Keratinocyte (primary cell): ENCODE results near the gene CCDC38. TPM values are rescaled to one million over a fixed set of nuclear protein-coding genes. Genes with fewer than 3 reads are reported as not detected.

Experiments used
- DNase-seq: peaks from one replicate; pipeline ENCODE4 v3.0.0-alpha.2; 2011; ENCODE audit warnings: low read depth, missing footprints, low spot score
- FAIRE-seq: peaks from 2 replicates; lab custom pipeline; 2011; peaks lifted over from hg19 to GRCh38; lab: Jason Lieb, UNC
- H2AFZ ChIP-seq: 2 replicates; pipeline ENCODE4 v1.6.0; 2012; ENCODE audit warnings: low read length, control low read depth, inconsistent platforms; ENCODE audit not compliant: control insufficient read depth
- H3K27ac ChIP-seq: 2 replicates; pipeline ENCODE4 v1.5.1; 2011; ENCODE audit warnings: low read length; ENCODE audit not compliant: control insufficient read depth, insufficient read depth
- H3K27me3 ChIP-seq: 3 replicates; pipeline ENCODE4 v1.6.0; 2011; ENCODE audit warnings: low read length; ENCODE audit not compliant: control insufficient read depth, insufficient read depth; ENCODE audit errors: extremely low read depth
- H3K36me3 ChIP-seq, 2 experiments: 2 replicates in 1 of 2; 3 replicates in 1 of 2; pipeline ENCODE4 v1.5.1; 2011; ENCODE audit warnings: low read length in 2 of 2, mild to moderate bottlenecking in 1 of 2; ENCODE audit not compliant: control insufficient read depth in 2 of 2, insufficient read depth in 2 of 2; ENCODE audit errors: extremely low read depth in 1 of 2
- H3K4me1 ChIP-seq: 3 replicates; pipeline ENCODE4 v1.5.1; 2011; ENCODE audit warnings: low read length; ENCODE audit not compliant: control insufficient read depth, insufficient read depth; ENCODE audit errors: extremely low read depth
- H3K4me2 ChIP-seq: 3 replicates; pipeline ENCODE4 v1.6.0; 2011; ENCODE audit warnings: low read depth, low read length; ENCODE audit not compliant: control insufficient read depth, insufficient read depth; ENCODE audit errors: extremely low read depth
- H3K4me3 ChIP-seq, 3 experiments: fragments of 200-600 bp in 1 of 3; sonication (generic) in 1 of 3; 2 replicates in 2 of 3; 3 replicates in 1 of 3; pipeline ENCODE4 v1.5.1; 2011 to 2016; ENCODE audit warnings: low read length in 3 of 3, mild to moderate bottlenecking in 3 of 3, control low read depth in 2 of 3, inconsistent platforms in 1 of 3, low read depth in 1 of 3, mixed read lengths in 1 of 3, mixed run types in 1 of 3, moderate library complexity in 1 of 3; ENCODE audit not compliant: control insufficient read depth in 2 of 3, insufficient read depth in 2 of 3; ENCODE audit errors: extremely low read depth in 1 of 3
- H3K79me2 ChIP-seq: 2 replicates; pipeline ENCODE4 v1.6.0; 2012; ENCODE audit warnings: low read length; ENCODE audit not compliant: control insufficient read depth, insufficient read depth
- H3K9ac ChIP-seq: 3 replicates; pipeline ENCODE4 v1.6.0; 2011; ENCODE audit warnings: low read length; ENCODE audit not compliant: control insufficient read depth, insufficient read depth; ENCODE audit errors: extremely low read depth
- H3K9me1 ChIP-seq: 3 replicates; pipeline ENCODE4 v1.6.0; 2011; ENCODE audit warnings: low read length; ENCODE audit not compliant: control insufficient read depth, insufficient read depth; ENCODE audit errors: extremely low read depth
- H3K9me3 ChIP-seq: 2 replicates; pipeline ENCODE4 v1.5.1; 2012; ENCODE audit warnings: low read depth, low read length; ENCODE audit not compliant: control insufficient read depth
- H4K20me1 ChIP-seq: 3 replicates; pipeline ENCODE4 v1.6.0; 2011; ENCODE audit warnings: low read length; ENCODE audit not compliant: control insufficient read depth, insufficient read depth; ENCODE audit errors: extremely low read depth
- EZH2 ChIP-seq: IDR thresholded peaks from one replicate; pipeline ENCODE4 v1.6.1; 2012; ENCODE audit warnings: inconsistent platforms, mild to moderate bottlenecking, low read length, moderate library complexity
- dilution Hi-C: fragments of 300-500 bp; cut with MboI; formaldehyde crosslinking; loops from one replicate; pipeline ENCODE4 v1.7.0; 2020; ENCODE audit warnings: low sequenced_read_pairs; ENCODE audit not compliant: extremely low pct_ligation_motif_present
- polyA plus RNA-seq, 5 experiments: library from polyadenylated mRNA; depleted of rRNA in 3 of 5; stranded (reverse) in 3 of 5; stranded (forward) in 1 of 5; unstranded in 1 of 5; fragments of >200 nt; gene quantifications; 1 replicate in 1 of 5; 2 replicates in 3 of 5; 3 replicates in 1 of 5; pipeline versions ENCODE4 v1.2.1 to v1.2.3, GENCODE V29; 2011 to 2012; ENCODE audit warnings: missing spikeins in 2 of 5, low read depth in 1 of 5, low replicate concordance in 1 of 5
- TF ChIP-seq, protein P1 (sequence below), 3 experiments: IDR thresholded peaks in 1 of 3; conservative IDR thresholded peaks in 1 of 3; optimal IDR thresholded peaks in 1 of 3; 2 replicates in 2 of 3; 3 replicates in 1 of 3; pipeline versions ENCODE3 to v1.5.1; 2011; ENCODE audit warnings: low read length in 3 of 3, mild to moderate bottlenecking in 3 of 3, moderate library complexity in 2 of 3, control low read depth in 1 of 3, inconsistent platforms in 1 of 3; ENCODE audit not compliant: insufficient read depth in 2 of 3; ENCODE audit errors: extremely low read depth in 1 of 3

The CCDC38 gene
- polyA plus RNA-seq, 1 donor (not counting 4 experiments of a cell fraction or from before 2014, with no cell fraction given): 0.04 TPM

GRCh38 chr12:95880895-95881294 lies 61.5 kb downstream of the CCDC38 start:
- Histone ChIP-seq H2AFZ (no peak overlapping the region), H3K79me2 (no peaks in the 10 kb centered on the region), H3K4me3 (no peak overlapping the region), H4K20me1 (no peaks in the 10 kb centered on the region), H3K36me3 (no peaks in the 10 kb centered on the region), H3K27me3 (no peaks in the 10 kb centered on the region), H3K9me1 (no peaks in the 10 kb centered on the region), H3K4me2 (no peak overlapping the region), H3K9me3 (no peaks in the 10 kb centered on the region), H3K9ac (no peak overlapping the region), H3K27ac (no peak overlapping the region), H3K4me1 (peaks cover 7% of the 10 kb centered on the region)
- no peak for FAIRE-seq
- TF ChIP-seq, protein P1, sequence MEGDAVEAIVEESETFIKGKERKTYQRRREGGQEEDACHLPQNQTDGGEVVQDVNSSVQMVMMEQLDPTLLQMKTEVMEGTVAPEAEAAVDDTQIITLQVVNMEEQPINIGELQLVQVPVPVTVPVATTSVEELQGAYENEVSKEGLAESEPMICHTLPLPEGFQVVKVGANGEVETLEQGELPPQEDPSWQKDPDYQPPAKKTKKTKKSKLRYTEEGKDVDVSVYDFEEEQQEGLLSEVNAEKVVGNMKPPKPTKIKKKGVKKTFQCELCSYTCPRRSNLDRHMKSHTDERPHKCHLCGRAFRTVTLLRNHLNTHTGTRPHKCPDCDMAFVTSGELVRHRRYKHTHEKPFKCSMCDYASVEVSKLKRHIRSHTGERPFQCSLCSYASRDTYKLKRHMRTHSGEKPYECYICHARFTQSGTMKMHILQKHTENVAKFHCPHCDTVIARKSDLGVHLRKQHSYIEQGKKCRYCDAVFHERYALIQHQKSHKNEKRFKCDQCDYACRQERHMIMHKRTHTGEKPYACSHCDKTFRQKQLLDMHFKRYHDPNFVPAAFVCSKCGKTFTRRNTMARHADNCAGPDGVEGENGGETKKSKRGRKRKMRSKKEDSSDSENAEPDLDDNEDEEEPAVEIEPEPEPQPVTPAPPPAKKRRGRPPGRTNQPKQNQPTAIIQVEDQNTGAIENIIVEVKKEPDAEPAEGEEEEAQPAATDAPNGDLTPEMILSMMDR (optimal IDR thresholded peaks at IDR 0.05 in 1 of 3, IDR thresholded peaks at IDR 0.05 in 1 of 3, conservative IDR thresholded peaks at IDR 0.05 in 1 of 3; ENCODE audit: extremely low read depth in 1 of 3, insufficient read depth in 2 of 3, low read length in 3 of 3): no peak
- TF ChIP-seq EZH2: no peak
- no peak for DNase-seq
- dilution Hi-C loops: no loop called here

- dilution Hi-C loops: no loop called here
- no peak overlapping the region for H3K9ac ChIP-seq
- no peak overlapping the region for H3K4me3 ChIP-seq
- no peaks in the 10 kb centered on the region for H3K9me3 ChIP-seq
- H3K27ac ChIP-seq: no peak overlapping the region
- H3K4me1 ChIP-seq: peaks cover 7% of the 10 kb centered on the region
- H3K27me3 ChIP-seq: no peaks in the 10 kb centered on the region
- TF ChIP-seq EZH2: no peak
- TF ChIP-seq, protein P1 (optimal IDR thresholded peaks at IDR 0.05 in 1 of 3, IDR thresholded peaks at IDR 0.05 in 1 of 3, conservative IDR thresholded peaks at IDR 0.05 in 1 of 3; ENCODE audit: extremely low read depth in 1 of 3, insufficient read depth in 2 of 3, low read length in 3 of 3): no peak
- H3K79me2 ChIP-seq: no peaks in the 10 kb centered on the region
- H3K36me3 ChIP-seq: no peaks in the 10 kb centered on the region
- H4K20me1 ChIP-seq: no peaks in the 10 kb centered on the region
- no peaks in the 10 kb centered on the region for H3K9me1 ChIP-seq
- FAIRE-seq (no peak), DNase-seq (no peak)
- H2AFZ ChIP-seq: no peak overlapping the region
- H3K4me2 ChIP-seq: no peak overlapping the region
These were observed 64.8 kb downstream of the CCDC38 start for GRCh38 chr12:95877622-95878021.
